Thymus (tissue), 11 donors: ENCODE measurements around the gene ATG2A. TPM values are rescaled to one million over a fixed set of nuclear protein-coding genes. Genes with fewer than 3 reads are reported as not detected.
A peak's percentile ranks its signal among the peaks of the same experiment; 100 is the strongest.

Source experiments
- DNase-seq, 9 donors: peaks; one replicate each; pipeline ENCODE4 v3.0.0-alpha.2; 2013; ENCODE audit warnings: low spot score in 9 of 9, low read depth in 6 of 9, missing footprints in 1 of 9
- H3K27ac ChIP-seq, 2 donors: one replicate each; pipeline ENCODE4 v1.5.1; 2013; ENCODE audit warnings: control low read depth in 1 of 2, low read depth in 1 of 2, low read length in 1 of 2, mild to moderate bottlenecking in 1 of 2, moderate library complexity in 1 of 2
- H3K27me3 ChIP-seq, 2 donors: one replicate each; pipeline ENCODE4 v1.5.1; 2013; ENCODE audit warnings: low read length in 1 of 2; ENCODE audit not compliant: control insufficient read depth in 2 of 2, insufficient read depth in 1 of 2
- H3K36me3 ChIP-seq, 2 donors: one replicate each; pipeline ENCODE4 v1.5.1; 2013; ENCODE audit warnings: low read length in 1 of 2, mild to moderate bottlenecking in 1 of 2, moderate library complexity in 1 of 2; ENCODE audit not compliant: control insufficient read depth in 2 of 2, insufficient read depth in 2 of 2
- H3K4me1 ChIP-seq, 2 donors: one replicate each; pipeline ENCODE4 v1.5.1; 2013; ENCODE audit warnings: low read length in 2 of 2; ENCODE audit not compliant: control insufficient read depth in 2 of 2, insufficient read depth in 2 of 2
- H3K4me3 ChIP-seq, 2 donors: one replicate each; pipeline ENCODE4 v1.5.1; 2013; ENCODE audit warnings: low read length in 2 of 2, control low read depth in 1 of 2, mild to moderate bottlenecking in 1 of 2
- H3K9me3 ChIP-seq, 2 donors: one replicate each; pipeline ENCODE4 v1.5.1; 2013; ENCODE audit warnings: low read length in 1 of 2, mild to moderate bottlenecking in 1 of 2; ENCODE audit not compliant: control insufficient read depth in 2 of 2, insufficient read depth in 1 of 2
- WGBS: extraction: QIAGEN DNeasy Blood & Tissue Kit; methylation state at CpG from one replicate; pipeline ENCODE4 v1.1.7; 2013; 5-methylcytosine and 5-hydroxymethylcytosine counted together
- polyA plus RNA-seq: library from polyadenylated mRNA; stranded (reverse); fragments of 200-250 nt; gene quantifications from one replicate; pipeline ENCODE4 v1.2.3, GENCODE V29; 2013
- total RNA-seq: library from RNA; stranded (reverse); fragments of 120-200 nt; gene quantifications from one replicate; pipeline ENCODE4 v1.2.4, GENCODE V29; 2013
- donor health status: healthy.

Gene ATG2A
- total and polyA plus RNA-seq, 2 donors = 6.3 to 35.2 TPM

- DNase-seq = no peak
- 95% methylated on average over 8 of the region's 8 CpGs for WGBS
- Histone ChIP-seq H3K4me3 (no peak overlapping the region), H3K27me3 (no peaks in the 10 kb centered on the region), H3K27ac (no peak overlapping the region), H3K9me3 (peaks cover 0 to 6% of the 10 kb centered on the region in 2 donors), H3K36me3 (no peaks in the 10 kb centered on the region), H3K4me1 (peaks cover 23 to 50% of the 10 kb centered on the region in 2 donors)
These were observed 2.6 kb upstream of the ATG2A start for GRCh38 chr11:64919627-64920026.

- peak in 4 of 9 donors; percentile 9 to 48 (median 19) for DNase-seq
- peaks cover 17 to 40% of the 10 kb centered on the region in 2 donors for H3K4me1 ChIP-seq
- H3K27me3 ChIP-seq = no peaks in the 10 kb centered on the region
- H3K27ac ChIP-seq = peak overlapping the region in 1 of 2 donors; percentile 87
- H3K4me3 ChIP-seq = peak overlapping the region; percentile 51 to 78
- peaks cover 15% of the 10 kb centered on the region in 2 donors for H3K36me3 ChIP-seq
- WGBS = 40% methylated on average over 4 of the region's 4 CpGs
- peaks cover 0 to 6% of the 10 kb centered on the region in 2 donors for H3K9me3 ChIP-seq
These were observed 1.0 kb upstream of the ATG2A start for GRCh38 chr11:64918017-64918416.

GRCh38 chr11:64917663-64917995 lies 620 bp upstream of the ATG2A start:
- peaks cover 17 to 40% of the 10 kb centered on the region in 2 donors for H3K4me1 ChIP-seq
- no peaks in the 10 kb centered on the region for H3K27me3 ChIP-seq
- H3K36me3 ChIP-seq = peaks cover 19% of the 10 kb centered on the region in 2 donors
- H3K9me3 ChIP-seq = peaks cover 0 to 6% of the 10 kb centered on the region in 2 donors
- peak overlapping the region; percentile 51 to 78 for H3K4me3 ChIP-seq
- H3K27ac ChIP-seq = peak overlapping the region; percentile 84 to 87
- 36% methylated on average over 6 of the region's 6 CpGs for WGBS
- DNase-seq = peak in 1 of 9 donors; percentile 7

- Histone ChIP-seq H3K27ac (peak overlapping the region; percentile 86 to 92), H3K36me3 (peaks cover 30 to 32% of the 10 kb centered on the region in 2 donors), H3K27me3 (no peaks in the 10 kb centered on the region), H3K9me3 (peaks cover 0 to 6% of the 10 kb centered on the region in 2 donors), H3K4me1 (peaks cover 17 to 40% of the 10 kb centered on the region in 2 donors), H3K4me3 (peak overlapping the region; percentile 78 to 98)
- DNase-seq = peak in 7 of 9 donors; percentile 8 to 62 (median 37)
- 19% methylated on average over 23 of the region's 23 CpGs for WGBS
These were observed 802 bp downstream of the ATG2A start for GRCh38 chr11:64916040-64916774.

GRCh38 chr11:64915376-64915887 lies 1.6 kb downstream of the ATG2A start:
- H3K9me3 ChIP-seq = peaks cover 0 to 6% of the 10 kb centered on the region in 2 donors
- WGBS = 94% methylated on average over 7 of the region's 7 CpGs
- H3K27ac ChIP-seq = peak overlapping the region; percentile 8 to 92
- peak overlapping the region in 1 of 2 donors; percentile 98 for H3K4me3 ChIP-seq
- peaks cover 17 to 40% of the 10 kb centered on the region in 2 donors for H3K4me1 ChIP-seq
- H3K27me3 ChIP-seq = no peaks in the 10 kb centered on the region
- peak in 1 of 9 donors; percentile 23 for DNase-seq
- H3K36me3 ChIP-seq = peaks cover 37 to 39% of the 10 kb centered on the region in 2 donors

DNA sequence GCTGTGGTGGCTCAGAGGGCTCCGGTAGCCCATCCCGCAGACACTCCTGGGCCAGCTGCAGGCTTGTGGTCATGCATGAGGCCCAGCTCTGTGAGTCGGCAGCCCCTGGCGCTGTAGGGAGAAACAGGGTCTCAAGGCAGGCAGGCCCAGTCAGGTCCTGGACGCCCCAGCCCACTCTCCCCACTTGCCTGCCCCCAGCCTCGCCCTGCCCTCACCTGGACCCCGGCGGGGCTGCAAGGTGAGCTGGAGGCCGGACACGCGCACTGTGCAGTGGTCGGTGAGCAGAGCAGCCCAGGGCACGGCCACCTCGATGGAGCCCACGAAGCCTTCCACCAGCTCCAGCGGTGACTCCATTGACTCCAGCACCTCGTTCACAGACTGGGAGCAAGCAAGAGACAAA lies 2.9 kb downstream of the ATG2A start:
- Histone ChIP-seq H3K4me3 (no peak overlapping the region), H3K27ac (no peak overlapping the region), H3K9me3 (peaks cover 0 to 6% of the 10 kb centered on the region in 2 donors), H3K27me3 (no peaks in the 10 kb centered on the region), H3K36me3 (peaks cover 50 to 53% of the 10 kb centered on the region in 2 donors), H3K4me1 (peaks cover 17 to 37% of the 10 kb centered on the region in 2 donors)
- no peak for DNase-seq
- 97% methylated on average over 17 of the region's 17 CpGs for WGBS

GRCh38 chr11:64913171-64913727 lies 3.8 kb downstream of the ATG2A start:
- DNase-seq = no peak
- H3K27ac ChIP-seq = no peak overlapping the region
- H3K4me1 ChIP-seq = peaks cover 16 to 28% of the 10 kb centered on the region in 2 donors

GRCh38 chr11:64911689-64912088 lies 5.3 kb downstream of the ATG2A start:
- Histone ChIP-seq H3K27ac (no peak overlapping the region), H3K36me3 (peaks cover 71 to 76% of the 10 kb centered on the region in 2 donors), H3K9me3 (peaks cover 0 to 4% of the 10 kb centered on the region in 2 donors), H3K4me1 (peaks cover 10 to 19% of the 10 kb centered on the region in 2 donors), H3K4me3 (no peak overlapping the region), H3K27me3 (no peaks in the 10 kb centered on the region)
- DNase-seq = no peak
- WGBS = 96% methylated on average over 9 of the region's 9 CpGs

More at GRCh38 chr11:64913171-64913727, 3.8 kb downstream of the ATG2A start:
- Histone ChIP-seq H3K36me3 (peaks cover 58 to 61% of the 10 kb centered on the region in 2 donors), H3K9me3 (peaks cover 0 to 6% of the 10 kb centered on the region in 2 donors), H3K27me3 (no peaks in the 10 kb centered on the region), H3K4me3 (no peak overlapping the region)
- 92% methylated on average over 18 of the region's 18 CpGs for WGBS

- no peak overlapping the region for H3K27ac ChIP-seq
- H3K9me3 ChIP-seq = no peaks in the 10 kb centered on the region
- no peaks in the 10 kb centered on the region for H3K27me3 ChIP-seq
- no peak overlapping the region for H3K4me3 ChIP-seq
- 99% methylated on average over 7 of the region's 7 CpGs for whole genome bisulfite sequencing
- H3K36me3 ChIP-seq = peaks cover 76 to 82% of the 10 kb centered on the region in 2 donors
- peaks cover 9 to 13% of the 10 kb centered on the region in 2 donors for H3K4me1 ChIP-seq
- no peak for DNase-seq
These were observed 5.9 kb downstream of the ATG2A start for GRCh38 chr11:64911142-64911541.
